Suppressor macrophage treated with lipopolysaccharide for 4 hours (primary cell): ENCODE measurements around the gene RUFY4.

Experiments used
- DNase-seq: peaks from one replicate; pipeline ENCODE4 v3.0.0-alpha.2; 2020

Gene RUFY4

DNA sequence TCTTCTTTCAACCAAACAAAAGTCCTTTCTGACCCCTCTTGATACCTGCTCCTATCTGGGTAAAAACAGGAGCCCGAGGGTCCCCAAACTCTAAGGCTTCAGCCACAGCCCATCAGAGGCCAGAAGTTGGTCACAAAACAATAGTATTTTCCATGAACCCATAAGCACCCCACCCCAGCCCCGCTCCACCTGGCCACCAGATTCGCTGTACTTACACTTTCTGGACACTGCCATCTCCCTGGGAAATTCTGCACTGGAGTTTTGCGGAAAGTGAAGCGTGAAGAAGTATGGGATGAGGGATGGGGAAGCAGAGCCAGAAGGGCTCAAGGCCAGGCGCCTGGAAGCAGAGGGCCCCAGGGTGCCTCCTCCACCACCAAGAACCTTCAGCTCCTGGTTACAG, 5.2 kb upstream of the RUFY4 start:
- no peak for DNase-seq

DNA sequence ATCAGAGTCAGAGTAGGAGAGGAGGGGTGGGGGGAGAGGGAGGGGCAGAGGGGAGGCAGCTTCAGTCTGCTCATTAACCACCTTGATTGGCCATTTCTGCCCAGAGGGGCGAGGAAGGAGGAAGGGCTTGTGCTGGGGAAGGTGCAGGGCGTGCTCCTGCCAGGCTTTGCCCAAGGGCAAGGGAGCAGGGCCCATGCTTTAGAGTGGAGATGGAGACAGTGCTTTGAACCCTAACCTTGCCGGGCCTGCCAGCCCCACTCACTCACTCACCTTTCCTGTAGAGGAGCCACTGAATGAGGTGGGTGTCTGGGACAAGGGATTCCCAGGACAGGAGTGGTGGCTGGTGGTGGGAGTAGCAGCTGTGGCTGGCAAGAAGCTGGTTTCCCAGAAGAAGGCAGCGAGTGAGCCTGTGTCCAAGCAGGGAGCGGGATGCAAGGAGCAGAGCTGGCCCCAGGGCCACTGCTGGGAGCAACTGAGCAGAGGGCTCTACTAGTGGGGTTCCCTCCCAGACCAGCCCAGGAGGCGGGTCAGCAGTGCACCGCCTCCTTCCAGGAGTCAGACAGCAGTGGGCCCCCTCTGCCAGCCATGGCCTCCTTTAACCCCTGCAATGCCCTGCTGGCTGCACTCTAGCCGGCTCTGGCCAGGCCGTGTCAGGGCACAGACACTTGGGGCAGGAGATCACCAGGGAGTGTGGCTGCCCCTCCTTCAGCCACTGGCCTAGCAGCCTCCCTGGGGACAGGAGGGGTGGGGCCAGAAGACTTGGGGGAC, 3.6 kb upstream of the RUFY4 start:
- no peak for DNase-seq

DNA sequence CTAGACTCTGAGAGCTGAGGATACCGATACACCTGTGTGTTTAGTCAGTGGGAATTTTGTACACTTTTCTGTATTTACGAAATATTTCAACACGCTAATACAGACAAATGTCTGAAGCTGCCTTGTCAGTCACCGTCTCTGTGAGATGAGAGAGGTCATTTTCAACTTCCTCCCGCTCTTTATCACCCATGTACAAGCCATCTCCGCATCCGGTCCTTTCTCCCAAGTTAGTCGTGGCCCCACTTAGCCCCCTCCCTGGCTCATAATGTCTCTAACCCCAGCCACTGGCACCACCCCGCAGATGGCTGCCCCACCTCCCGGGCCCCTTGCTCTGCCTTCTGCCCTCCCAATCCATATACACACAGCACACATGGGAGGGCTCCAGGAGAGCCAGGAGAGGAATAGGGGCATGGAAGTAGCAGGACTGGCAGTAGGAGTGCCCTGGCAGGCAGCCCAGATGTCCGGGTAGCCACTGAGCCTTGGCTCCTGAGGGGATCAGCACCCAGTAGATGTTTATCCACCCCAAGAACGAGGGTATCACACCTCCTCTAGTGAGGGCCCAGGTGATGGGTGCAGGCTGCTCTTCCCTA, 2.0 kb upstream of the RUFY4 start:
- DNase-seq: peak; percentile 29

DNA sequence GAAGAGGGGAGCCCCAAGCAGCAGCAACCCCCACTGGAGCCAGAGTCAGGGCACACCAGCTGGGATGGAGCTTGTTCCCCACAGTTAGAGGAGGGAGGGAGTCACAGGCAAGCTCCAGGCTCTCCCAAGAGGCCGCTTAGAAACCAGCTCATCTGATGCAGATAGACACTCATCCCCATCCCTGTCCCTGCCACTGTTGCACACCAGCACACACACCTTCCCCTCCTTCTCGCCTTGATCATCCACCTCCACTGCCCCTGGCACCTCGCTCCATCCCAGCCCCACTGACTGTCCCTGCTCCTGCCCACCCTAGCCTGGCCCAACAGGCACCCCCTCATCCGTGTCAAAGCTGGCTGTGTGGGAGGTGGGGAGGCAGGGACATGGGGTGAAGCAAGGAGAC, 1.5 kb upstream of the RUFY4 start:
- DNase-seq: no peak

DNA sequence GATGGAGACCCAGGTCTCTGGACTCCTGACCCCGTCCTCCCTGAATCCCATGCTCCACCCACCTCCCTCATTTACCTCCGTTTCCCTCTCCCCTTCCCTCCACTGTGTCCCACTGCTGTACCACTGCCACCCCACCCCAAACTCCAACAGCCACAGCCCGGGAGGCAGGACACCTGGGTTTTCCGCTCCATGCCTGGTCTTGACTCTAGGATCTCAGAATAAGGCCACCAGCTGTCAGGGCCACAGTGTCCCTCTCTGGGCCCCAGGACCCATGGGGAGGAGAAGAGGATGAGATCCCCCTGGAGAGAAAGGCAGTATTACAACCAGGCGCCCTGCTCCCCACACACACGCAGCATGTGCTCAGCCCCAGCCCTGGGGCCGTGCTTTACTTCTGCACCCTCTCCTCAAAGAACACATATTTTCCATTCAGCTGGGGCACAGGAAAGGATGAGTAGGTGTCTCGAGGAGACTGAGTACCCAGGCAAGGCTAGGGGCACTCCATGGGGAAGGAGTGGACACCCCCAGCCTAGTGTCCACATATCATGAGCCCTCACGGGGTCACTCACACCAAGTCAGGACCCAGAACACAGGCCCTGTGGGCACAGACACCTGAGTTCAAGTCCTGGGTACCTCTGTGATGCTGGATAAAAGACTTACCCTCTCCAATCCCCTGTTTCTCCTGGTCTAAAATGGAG, 700 bp downstream of the RUFY4 start:
- DNase-seq: no peak

DNA sequence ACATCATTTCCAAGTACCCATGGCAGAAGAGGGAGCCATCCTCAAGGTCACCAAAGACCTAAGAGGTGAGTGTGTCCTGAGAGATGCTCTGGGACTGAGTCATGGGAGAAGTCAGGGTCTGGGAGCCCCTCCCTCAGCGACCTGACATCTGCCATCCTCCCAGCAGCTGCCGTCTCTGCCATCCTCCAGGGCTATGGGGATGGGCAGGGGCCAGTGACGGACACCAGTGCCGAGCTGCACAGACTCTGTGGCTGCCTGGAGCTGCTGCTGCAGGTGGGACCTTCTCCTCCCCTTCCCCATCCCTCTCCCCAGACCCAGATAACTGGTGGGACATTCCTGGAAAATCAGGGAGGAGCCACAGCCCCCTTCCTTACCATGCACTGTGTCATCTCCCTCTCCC, 1.5 kb downstream of the RUFY4 start:
- DNase-seq: no peak

DNA sequence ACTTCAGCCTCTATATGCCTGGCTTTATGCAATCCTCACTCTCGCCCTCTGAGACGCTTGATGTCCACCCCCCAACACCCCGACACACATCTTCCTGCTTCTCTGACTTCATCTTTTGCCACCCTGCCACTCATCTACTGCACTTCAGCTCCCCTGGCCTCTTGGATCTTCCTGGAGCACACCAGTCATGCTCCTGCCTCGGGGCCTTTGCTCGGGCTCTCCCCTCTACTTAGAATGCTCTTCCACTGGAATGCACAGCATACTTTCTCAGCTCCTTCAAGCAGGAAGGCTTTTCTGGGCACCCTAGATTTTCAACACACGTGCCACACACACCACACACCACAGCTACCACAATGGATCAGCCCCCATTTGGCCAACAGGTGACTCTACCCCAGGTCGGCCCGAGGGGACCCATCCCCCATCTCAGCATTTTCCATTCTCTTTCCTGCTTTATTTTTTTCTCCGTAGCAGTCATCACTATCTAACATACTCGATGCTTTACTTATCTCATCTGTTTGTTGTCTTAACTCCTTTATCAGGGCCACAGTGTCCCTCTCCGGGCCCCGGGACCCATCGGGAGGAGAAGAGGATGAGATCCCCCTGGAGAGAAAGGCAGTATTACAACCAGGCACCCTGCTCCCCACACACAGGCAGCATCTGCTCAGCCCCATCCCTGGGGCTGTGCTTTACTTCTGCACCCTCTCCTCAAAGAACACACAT, 2.3 kb downstream of the RUFY4 start:
- no peak for DNase-seq

DNA sequence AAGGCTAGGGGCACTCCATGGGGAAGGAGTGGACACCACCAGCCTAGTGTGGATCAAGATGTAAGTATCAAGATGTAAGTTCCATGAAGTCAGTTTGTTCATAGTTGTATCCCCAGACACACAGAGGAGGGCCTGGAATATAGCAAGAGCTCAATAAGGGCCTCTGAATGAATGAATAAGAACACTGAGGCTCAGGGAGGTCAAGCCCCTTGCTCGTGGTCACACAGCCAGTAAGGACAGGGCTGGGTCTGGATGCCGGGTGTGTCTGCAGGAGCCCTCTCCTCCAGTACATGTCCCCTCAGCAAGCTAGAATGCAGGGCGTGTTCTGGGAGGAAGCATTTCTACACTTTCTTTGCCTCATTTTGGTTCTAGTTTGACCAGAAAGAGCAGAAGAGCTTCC, 2.9 kb downstream of the RUFY4 start:
- no peak for DNase-seq

DNA sequence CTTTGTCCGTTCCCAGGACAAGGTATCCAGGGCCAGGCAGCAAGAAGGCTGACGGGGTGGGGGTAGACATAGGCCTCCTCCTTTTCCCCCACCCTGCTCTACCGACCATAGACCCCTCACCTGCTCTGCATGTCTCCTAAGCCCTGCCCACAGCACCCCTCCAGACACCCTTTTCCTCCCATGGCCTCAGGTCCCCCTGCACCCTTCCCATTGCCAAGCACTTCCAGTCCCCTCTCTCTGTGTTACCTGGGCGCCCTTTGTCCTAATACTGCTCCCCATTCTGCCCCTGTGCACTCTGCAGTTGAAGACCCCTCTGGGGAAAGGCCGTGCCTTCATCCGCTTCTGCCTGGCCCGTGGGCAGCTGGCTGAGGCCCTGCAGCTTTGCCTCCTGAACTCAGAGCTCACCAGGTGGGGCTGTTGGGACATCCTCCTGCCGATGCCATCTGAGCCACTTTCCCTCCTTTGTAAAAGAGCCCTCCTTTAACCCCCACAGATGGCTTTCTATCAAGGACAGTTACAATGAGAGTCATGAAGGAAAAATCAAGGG, 3.5 kb downstream of the RUFY4 start:
- DNase-seq: no peak

DNA sequence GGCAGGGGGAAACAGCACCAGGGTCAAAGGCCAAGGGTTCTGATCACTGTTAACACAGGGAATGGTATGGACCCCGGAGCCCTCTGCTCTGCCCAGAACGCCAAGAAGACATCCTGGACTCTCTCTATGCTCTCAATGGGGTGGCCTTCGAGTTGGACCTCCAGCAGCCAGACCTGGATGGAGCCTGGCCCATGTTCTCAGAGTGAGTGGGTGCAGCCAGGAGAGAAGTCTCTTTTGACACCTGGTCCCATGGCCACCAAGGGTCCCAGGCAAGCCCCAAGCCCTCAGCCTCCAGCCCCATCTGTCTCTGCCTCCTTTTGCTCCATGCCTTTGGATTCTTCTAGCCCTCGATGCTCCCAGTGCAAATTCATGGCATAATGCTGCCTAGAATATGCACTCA, 4.1 kb downstream of the RUFY4 start:
- no peak for DNase-seq

DNA sequence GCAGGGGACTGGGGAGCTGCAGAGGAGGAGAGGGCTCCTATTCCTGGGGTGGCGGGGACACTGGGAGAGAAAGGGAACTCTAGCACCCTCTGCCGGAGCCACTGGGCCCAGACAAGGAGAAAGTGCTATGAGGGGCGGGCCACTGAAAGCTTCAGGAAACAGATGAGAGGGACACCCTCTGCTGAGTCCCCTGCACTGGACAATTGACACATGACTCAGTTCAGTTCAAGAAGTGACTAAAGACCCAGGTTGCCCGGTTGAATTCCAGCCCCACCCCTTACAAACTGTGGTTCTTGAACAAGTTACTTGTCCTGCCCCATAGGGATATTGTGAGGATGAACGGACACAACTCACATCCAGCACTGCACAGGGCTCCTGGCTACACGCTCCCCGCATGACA, 5.0 kb downstream of the RUFY4 start:
- peak; percentile 66 for DNase-seq

DNA sequence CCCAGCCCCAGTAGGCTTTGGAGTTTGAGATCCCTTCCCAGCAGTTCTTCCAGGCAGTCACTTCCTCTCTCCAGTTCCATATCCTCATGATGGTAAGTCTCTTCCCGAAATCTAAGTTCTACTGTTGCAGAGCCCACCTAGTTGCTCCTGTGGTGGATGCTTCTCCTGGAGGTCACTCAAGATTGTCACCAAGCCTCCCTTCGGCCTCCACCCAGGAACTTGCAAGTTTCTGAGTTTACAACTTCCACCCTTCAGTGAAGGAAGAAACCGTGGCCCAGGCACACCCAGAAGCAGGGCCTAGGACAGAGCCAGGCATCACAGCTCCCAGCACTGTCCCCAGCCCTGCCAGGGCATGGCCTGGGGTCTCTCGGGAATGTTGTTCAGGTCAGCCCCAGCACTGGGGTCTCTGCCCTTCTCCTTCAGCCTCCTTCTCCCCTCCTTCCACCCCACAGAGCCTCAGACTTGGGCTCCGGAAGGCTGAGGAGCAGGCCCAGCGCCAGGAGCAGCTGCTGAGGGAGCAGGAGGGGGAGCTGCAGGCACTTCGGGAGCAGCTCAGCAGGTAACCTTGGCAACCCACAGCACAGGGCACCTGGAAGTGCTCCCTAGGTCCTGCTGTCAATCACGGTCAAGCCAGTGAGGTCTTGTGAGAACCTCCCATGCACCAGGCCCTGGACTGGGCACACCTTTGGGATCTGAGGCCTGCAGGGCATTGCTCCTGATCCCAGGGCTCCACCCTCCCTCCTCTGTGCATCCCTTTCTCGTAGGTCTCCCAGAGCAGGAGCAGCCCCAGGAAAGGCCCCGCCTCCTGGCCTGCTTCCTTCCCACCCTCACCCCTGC, 7.1 kb downstream of the RUFY4 start:
- DNase-seq: no peak

DNA sequence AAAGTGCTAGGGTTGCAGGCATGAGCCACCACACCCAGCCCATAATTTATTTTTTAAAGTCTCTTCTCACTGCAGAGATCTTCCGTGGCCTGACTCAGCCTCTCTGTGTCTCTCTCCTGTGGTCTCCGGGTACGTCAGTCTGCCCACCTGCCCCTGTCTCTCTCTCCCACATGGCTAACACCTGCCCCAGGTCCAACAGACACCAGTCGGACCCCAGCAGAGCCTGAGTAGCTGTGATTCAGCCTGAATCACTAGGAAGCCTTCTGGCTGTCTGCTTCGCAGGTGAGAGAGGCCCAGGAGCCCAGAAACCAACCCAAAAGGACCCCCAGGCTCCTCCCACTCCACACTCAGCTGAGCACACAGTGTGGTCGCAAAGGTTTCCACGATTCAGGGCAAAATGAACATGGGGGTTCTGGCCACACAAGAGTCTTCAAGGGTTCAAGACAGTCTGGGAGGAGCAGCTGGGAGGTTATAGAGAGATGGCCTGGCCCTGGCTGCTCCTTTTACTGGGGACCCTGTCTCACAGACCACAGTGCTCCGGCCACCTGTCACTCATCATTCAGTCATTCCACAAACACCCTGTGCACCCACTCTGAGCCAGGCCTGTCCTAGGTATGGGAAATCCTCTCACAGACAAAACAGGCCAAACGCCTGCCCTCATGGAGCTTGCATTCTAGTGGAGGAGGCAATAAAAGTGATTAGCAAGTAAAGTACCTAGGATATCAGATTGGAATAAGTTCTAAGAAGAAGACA, 8.6 kb downstream of the RUFY4 start:
- no peak for DNase-seq

DNA sequence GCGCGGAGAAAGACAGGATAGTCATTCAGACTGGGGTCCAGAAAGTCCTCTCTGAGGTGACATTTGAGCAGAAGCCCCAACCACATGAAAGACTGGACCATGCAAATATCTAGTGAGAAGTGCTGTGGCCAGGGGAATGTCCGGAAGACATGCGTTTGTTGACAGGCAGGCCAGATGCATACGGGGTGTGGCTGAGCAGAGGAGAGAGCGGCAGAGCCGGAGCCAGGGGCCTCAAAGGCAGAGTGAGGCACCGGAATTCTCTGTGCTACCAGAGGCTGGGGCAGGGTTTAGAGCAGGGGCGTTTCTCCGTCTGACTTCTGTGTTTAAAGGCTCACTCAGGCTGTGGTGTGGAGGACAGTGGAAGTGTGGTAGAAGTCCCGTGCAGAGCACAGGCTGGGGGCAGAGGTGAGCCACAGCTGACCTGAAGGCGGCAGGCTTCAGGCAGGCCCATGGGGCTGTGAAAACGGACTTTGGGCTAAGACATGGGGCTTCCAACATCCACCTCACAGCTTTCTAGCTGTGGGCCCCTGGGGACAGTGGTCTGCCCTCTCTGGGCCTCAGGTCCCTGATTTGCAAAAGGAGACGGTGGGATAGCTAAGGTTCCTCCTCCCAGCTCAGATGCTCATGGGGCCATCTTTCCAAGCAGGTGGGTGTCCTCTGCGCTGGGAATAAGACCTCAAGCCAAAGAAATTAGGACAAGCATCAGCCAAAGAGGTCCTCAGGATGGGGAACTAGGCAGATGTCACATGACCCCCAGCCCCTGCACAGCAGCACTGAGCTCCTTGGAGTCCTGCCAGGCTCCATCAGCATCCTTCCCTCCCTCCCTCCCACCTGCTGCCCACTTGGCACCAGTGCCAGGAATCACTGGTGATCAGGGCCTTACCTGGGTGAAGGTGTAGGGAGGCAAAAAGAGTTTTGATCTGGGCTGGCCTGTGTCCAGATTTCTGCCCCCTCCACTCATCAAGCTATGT, 11.2 kb downstream of the RUFY4 start:
- DNase-seq: no peak

DNA sequence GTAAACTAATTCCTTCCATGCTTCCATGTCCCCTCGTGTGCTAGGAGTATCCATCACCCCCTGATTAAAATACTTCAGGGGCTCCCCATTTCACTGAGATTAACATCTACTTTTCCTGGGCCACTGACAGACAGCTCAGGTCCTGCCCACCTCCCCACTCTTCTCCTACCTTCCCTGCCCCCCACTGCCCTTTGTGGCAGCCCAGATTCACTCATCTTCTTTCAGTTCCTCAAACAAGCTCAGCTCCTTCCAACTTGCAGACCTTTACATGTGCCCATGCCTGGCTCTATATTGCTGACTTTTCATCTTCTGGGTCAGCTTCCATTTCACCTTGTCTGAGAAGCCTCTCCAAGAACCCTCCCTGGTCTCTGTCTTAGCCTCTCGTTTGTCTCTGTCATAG, 12.0 kb downstream of the RUFY4 start:
- peak; percentile 65 for DNase-seq

DNA sequence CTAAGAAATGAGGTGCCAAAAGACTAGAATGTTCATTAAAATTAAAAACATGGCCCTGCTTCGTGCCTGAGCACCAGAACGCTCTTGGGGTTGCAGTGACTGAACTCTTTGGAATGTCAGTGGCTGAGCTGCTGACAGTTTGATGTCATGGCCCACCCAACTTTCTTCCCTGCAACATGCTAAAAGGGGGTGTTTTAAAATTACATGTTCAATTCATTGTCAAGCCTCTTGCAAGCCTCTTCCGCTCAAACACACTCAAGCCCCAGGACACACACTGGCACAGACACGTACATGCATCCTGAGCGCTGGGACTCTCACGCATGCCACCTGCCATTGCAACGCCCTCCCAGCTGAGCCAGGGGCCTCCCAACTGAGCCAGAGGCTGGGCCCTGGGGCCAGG, 12.6 kb downstream of the RUFY4 start:
- no peak for DNase-seq

DNA sequence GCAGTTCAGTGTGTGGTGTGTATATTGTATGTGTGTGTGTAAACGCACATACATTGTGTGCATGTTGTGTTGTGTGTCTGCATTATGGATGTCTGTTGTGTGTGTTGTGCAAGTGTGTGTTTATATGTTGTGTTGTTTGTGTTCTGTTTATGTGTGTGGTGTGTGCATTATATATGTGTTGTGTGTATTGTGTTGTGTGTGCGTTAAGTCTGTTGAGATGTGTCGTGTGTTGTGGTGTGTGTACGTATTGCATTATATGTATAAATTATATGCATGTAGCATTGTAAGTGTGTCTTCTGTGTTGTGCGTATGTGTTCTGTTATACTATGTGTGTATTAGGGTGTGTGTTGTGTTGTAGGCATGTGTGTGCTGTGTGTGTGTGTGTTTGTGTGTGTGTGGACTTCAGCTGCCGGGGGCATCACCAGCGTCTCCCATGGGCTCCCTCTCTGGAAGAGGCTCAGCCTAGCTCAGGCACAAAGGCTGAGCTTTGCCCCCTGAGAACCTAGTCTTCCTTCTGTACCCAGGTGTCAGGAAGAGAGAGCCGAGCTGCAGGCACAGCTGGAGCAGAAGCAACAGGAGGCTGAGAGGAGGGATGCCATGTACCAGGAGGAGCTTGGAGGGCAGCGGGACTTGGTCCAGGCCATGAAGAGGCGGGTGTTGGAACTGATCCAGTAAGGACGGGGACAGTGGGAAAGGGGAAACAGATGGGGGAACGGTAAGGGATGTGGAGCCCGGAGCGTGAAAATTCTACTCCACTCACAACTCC, 13.7 kb downstream of the RUFY4 start:
- no peak for DNase-seq

DNA sequence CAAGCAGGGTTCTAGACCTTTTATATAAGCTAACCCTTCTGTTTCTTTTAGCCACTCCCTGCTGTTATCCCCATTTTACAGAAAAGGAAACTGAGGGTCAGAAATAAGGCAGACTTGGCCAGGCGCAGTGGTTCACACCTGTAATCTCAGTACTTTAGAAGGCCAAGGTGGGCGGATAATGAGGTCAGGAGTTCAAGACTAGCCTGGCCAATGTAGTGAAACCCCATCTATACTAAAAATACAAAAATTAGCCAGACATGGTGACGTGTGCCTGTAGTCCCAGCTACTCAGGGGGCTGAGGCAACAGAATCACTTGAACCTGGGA, 14.3 kb downstream of the RUFY4 start:
- no peak for DNase-seq

DNA sequence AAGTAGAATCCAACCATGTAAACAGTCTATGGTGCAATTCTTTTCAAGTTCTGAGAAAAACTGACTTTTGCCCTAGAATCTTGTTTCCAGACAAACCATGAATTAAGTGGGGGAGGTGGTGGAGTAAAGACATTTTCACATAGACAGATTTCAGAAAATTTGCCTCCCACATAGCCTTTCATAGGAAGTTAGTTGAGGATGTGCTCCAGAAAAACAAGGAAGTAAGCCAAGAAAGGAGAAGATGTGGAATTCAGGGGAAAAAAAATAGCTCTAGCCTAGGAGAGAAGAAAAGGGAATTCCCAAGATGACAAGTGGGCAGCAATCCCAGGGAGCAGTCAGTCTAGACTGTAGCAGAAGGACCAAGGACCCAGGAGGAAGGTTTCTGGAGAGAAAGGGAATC, 17.4 kb downstream of the RUFY4 start:
- DNase-seq: peak; percentile 66

DNA sequence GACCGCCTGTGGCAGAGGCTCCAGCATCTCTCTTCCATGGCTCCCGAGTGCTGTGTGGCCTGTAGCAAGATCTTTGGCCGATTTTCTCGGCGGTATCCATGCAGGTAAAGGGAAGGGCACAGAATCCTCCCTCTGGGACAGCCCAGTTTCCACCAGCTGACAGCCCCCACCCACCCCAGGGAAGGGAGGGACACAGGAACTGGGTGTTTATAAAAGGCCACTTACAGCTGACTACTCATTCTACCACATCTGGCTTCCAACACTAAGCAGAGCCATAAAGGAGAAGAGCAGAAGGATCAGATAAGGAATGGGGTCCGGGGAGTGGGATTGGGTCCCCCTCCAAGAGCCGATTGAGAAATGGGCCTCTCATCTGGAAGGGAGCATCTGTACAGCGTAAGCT, 20.2 kb downstream of the RUFY4 start:
- no peak for DNase-seq
